B cell (primary cell): ENCODE measurements around the gene SLC38A10.

ENCODE experiments used
- CTCF ChIP-seq: fragments of 200-600 bp; IDR thresholded peaks from one replicate; pipeline ENCODE4 v1.8.0; 2022; ENCODE audit warnings: antibody characterized with exemption, mild to moderate bottlenecking
- EZH2 ChIP-seq: IDR thresholded peaks from 2 replicates; pipeline ENCODE4 v1.6.1; 2012; ENCODE audit warnings: borderline replicate concordance, low read depth, mild to moderate bottlenecking, moderate library complexity, low read length; ENCODE audit not compliant: insufficient read depth, poor library complexity, severe bottlenecking

- TF ChIP-seq CTCF (no peak), EZH2 (no peak)
Observed at GRCh38 chr17:81260171-81260570, 34.9 kb downstream of the SLC38A10 start.
